ENCODE results near the gene CELSR1.

Gene CELSR1

GRCh38 chr22:46575911-46576555 is 38.6 kb upstream of the CELSR1 start:
- DNase-seq = no peak

- DNase-seq = no peak
Observed at GRCh38 chr22:46574993-46575910, 37.8 kb upstream of the CELSR1 start.

GRCh38 chr22:46574438-46574992 is 37.1 kb upstream of the CELSR1 start:
- no peak for DNase-seq

- DNase-seq = no peak
Observed at GRCh38 chr22:46573781-46574437, 36.5 kb upstream of the CELSR1 start.

GRCh38 chr22:46572911-46573780 is 35.7 kb upstream of the CELSR1 start:
- DNase-seq = no peak

GRCh38 chr22:46571642-46572250 is 34.3 kb upstream of the CELSR1 start:
- DNase-seq = no peak

GRCh38 chr22:46569848-46570695 is 32.7 kb upstream of the CELSR1 start:
- no peak for DNase-seq

GRCh38 chr22:46569055-46569847 is 31.8 kb upstream of the CELSR1 start:
- DNase-seq = no peak

- DNase-seq = no peak
Observed at GRCh38 chr22:46568102-46568809, 30.8 kb upstream of the CELSR1 start.

- DNase-seq = no peak
Observed at GRCh38 chr22:46567471-46567870, 30.1 kb upstream of the CELSR1 start.

- no peak for DNase-seq
Observed at GRCh38 chr22:46564084-46564714, 26.8 kb upstream of the CELSR1 start.

GRCh38 chr22:46563381-46564083 is 26.1 kb upstream of the CELSR1 start:
- DNase-seq = peak; percentile 91

GRCh38 chr22:46561435-46561905 is 24.1 kb upstream of the CELSR1 start:
- DNase-seq = no peak

GRCh38 chr22:46560696-46561295 is 23.4 kb upstream of the CELSR1 start:
- no peak for DNase-seq

GRCh38 chr22:46557736-46558480 is 20.5 kb upstream of the CELSR1 start:
- no peak for DNase-seq

GRCh38 chr22:46556775-46557174 is 19.4 kb upstream of the CELSR1 start:
- DNase-seq = no peak

- DNase-seq = no peak
Observed at GRCh38 chr22:46553189-46553588, 15.8 kb upstream of the CELSR1 start.

All from activated effector memory CD4-positive, alpha-beta T cell treated with anti-CD3 and anti-CD28 coated beads, Interleukin-2, amount 50 U/mL, for 16 hours (primary cell).